Astrocyte (in vitro differentiated cells and primary cell): ENCODE measurements around the gene HECTD4. TPM values are rescaled to one million over a fixed set of nuclear protein-coding genes. Genes with fewer than 3 reads are reported as not detected.

Experiments
- DNase-seq: peaks from one replicate; pipeline ENCODE4 v3.0.0-alpha.2; 2010; ENCODE audit warnings: low read depth
- FAIRE-seq: peaks from 2 replicates; lab custom pipeline; 2011; peaks lifted over from hg19 to GRCh38; lab: Jason Lieb, UNC
- H2AFZ ChIP-seq: 2 replicates; pipeline ENCODE4 v1.6.0; 2012; ENCODE audit warnings: low read depth, low read length, inconsistent platforms
- H3K27ac ChIP-seq: 2 replicates; pipeline ENCODE4 v1.5.1; 2011; ENCODE audit warnings: low read depth, low read length, inconsistent platforms
- H3K27me3 ChIP-seq: 2 replicates; pipeline ENCODE4 v1.6.0; 2011; ENCODE audit warnings: low read length, inconsistent platforms; ENCODE audit not compliant: insufficient read depth
- H3K36me3 ChIP-seq: 2 replicates; pipeline ENCODE4 v1.5.1; 2011; ENCODE audit warnings: low read length, inconsistent platforms; ENCODE audit not compliant: insufficient read depth
- H3K4me1 ChIP-seq: 2 replicates; pipeline ENCODE4 v1.5.1; 2011; ENCODE audit warnings: low read length, inconsistent platforms; ENCODE audit not compliant: insufficient read depth
- H3K4me2 ChIP-seq: 2 replicates; pipeline ENCODE4 v1.6.0; 2012; ENCODE audit warnings: low read length, inconsistent platforms
- H3K4me3 ChIP-seq: 2 replicates; pipeline ENCODE4 v1.5.1; 2011; ENCODE audit warnings: low read depth, mild to moderate bottlenecking, low read length, inconsistent platforms; ENCODE audit not compliant: insufficient read depth
- H3K79me2 ChIP-seq: 2 replicates; pipeline ENCODE4 v1.6.0; 2012; ENCODE audit warnings: mild to moderate bottlenecking, low read length, inconsistent platforms; ENCODE audit not compliant: insufficient read depth
- H3K9ac ChIP-seq: 2 replicates; pipeline ENCODE4 v1.6.0; 2012; ENCODE audit warnings: mild to moderate bottlenecking, low read length, inconsistent platforms
- H3K9me3 ChIP-seq: 2 replicates; pipeline ENCODE4 v1.5.1; 2012; ENCODE audit warnings: low read depth, mild to moderate bottlenecking, low read length, inconsistent platforms; ENCODE audit not compliant: insufficient read depth
- H4K20me1 ChIP-seq: 2 replicates; pipeline ENCODE4 v1.6.0; 2012; ENCODE audit warnings: low read length, inconsistent platforms; ENCODE audit not compliant: insufficient read depth
- H3K27ac Mint-ChIP-seq: one replicate; pipeline ENCODE4 v1.8.0; 2021; ENCODE audit warnings: mild to moderate bottlenecking, mixed read lengths; ENCODE audit not compliant: unreplicated experiment
- H3K27me3 Mint-ChIP-seq: one replicate; pipeline ENCODE4 v1.8.0; 2021; ENCODE audit warnings: low read depth, mixed read lengths; ENCODE audit not compliant: unreplicated experiment
- H3K36me3 Mint-ChIP-seq: one replicate; pipeline ENCODE4 v1.8.0; 2021; ENCODE audit warnings: low read depth, mixed read lengths; ENCODE audit not compliant: unreplicated experiment
- H3K4me1 Mint-ChIP-seq: one replicate; pipeline ENCODE4 v1.8.0; 2021; ENCODE audit warnings: low read depth, mixed read lengths; ENCODE audit not compliant: unreplicated experiment
- H3K4me3 Mint-ChIP-seq: one replicate; pipeline ENCODE4 v1.8.0; 2021; ENCODE audit warnings: mild to moderate bottlenecking, moderate library complexity, mixed read lengths; ENCODE audit not compliant: unreplicated experiment
- H3K9me3 Mint-ChIP-seq: one replicate; pipeline ENCODE4 v1.8.0; 2021; ENCODE audit warnings: mild to moderate bottlenecking, mixed read lengths; ENCODE audit not compliant: unreplicated experiment
- CTCF ChIP-seq: IDR thresholded peaks from 2 replicates; pipeline ENCODE4 v1.5.1; 2011; ENCODE audit warnings: low read depth, mild to moderate bottlenecking, inconsistent platforms, low read length, moderate library complexity; ENCODE audit not compliant: insufficient read depth
- EZH2 ChIP-seq: IDR thresholded peaks from 2 replicates; pipeline ENCODE4 v1.6.1; 2012; ENCODE audit warnings: mild to moderate bottlenecking, low read length, inconsistent platforms; ENCODE audit not compliant: insufficient read depth
- total RNA-seq: library from RNA; stranded (reverse); gene quantifications from 2 replicates; pipeline ENCODE4 v1.2.1, GENCODE V29; 2021

The HECTD4 gene
- total RNA-seq, 1 donor from 2014 or later: 38.9 TPM

DNA sequence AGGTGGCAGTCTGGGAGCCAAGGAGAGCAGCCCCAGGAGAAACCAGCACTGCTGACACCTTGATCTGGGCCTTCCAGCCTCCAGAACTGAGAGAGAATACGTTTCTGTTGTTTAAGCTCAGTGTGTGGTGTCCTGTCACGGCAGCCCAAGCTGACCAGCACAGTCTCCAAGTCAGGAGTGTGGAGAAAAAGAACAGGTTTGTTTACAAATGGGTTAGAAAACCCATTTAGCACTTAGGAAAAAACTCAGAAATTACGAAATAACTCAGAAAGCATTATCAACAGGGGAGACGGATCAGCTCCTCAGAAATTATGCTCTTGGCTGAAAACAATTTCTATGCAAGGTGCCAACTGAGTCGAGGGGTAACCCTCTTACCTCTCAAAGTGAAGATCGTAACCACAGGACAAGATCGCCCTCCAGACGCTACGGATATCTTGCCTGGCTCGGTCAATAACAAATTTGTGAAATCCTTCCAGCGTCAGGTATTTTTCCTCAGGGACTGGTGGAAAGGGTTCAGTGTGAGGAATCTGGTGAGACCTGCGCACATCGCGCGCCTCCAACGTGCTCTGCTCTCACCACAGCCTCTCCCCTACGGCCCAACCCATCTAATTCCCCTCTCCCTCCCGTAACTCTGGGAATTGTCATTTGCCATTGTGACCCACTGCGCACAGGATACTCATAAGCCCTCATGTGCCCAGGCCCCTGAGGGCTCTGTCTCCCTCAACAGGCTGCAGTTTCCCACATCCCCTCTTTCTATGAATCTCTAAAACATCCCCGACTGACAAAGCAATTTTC lies 206.7 kb downstream of the HECTD4 start:
- TF ChIP-seq EZH2 (no peak), CTCF (no peak)
- H3K9ac ChIP-seq: no peak overlapping the region
- FAIRE-seq (no peak), DNase-seq (no peak)
- no peak overlapping the region for H2AFZ ChIP-seq
- H3K27me3 ChIP-seq: no peaks in the 10 kb centered on the region
- Mint-ChIP-seq H3K27me3 (no peaks in the 10 kb centered on the region), H3K4me1 (peaks cover 3% of the 10 kb centered on the region), H3K4me3 (no peak overlapping the region), H3K36me3 (peaks cover 31% of the 10 kb centered on the region), H3K9me3 (no peaks in the 10 kb centered on the region), H3K27ac (peak overlapping the region; percentile 55)
- no peaks in the 10 kb centered on the region for H3K4me1 ChIP-seq
- H3K36me3 ChIP-seq: peaks cover 13% of the 10 kb centered on the region
- H3K4me2 ChIP-seq: no peak overlapping the region
- no peaks in the 10 kb centered on the region for H3K79me2 ChIP-seq
- H3K4me3 ChIP-seq: no peak overlapping the region
- no peaks in the 10 kb centered on the region for H4K20me1 ChIP-seq
- no peaks in the 10 kb centered on the region for H3K9me3 ChIP-seq
- H3K27ac ChIP-seq: no peak overlapping the region

GRCh38 chr12:112172556-112173324 lies 209.5 kb downstream of the HECTD4 start:
- peaks cover 3% of the 10 kb centered on the region for H3K4me1 Mint-ChIP-seq
- no peak overlapping the region for H3K27ac Mint-ChIP-seq
- Histone ChIP-seq H3K4me3 (no peak overlapping the region), H3K36me3 (peaks cover 13% of the 10 kb centered on the region), H3K4me1 (no peaks in the 10 kb centered on the region), H3K27ac (no peak overlapping the region), H3K79me2 (no peaks in the 10 kb centered on the region), H2AFZ (no peak overlapping the region), H4K20me1 (no peaks in the 10 kb centered on the region), H3K9me3 (no peaks in the 10 kb centered on the region), H3K4me2 (no peak overlapping the region), H3K27me3 (no peaks in the 10 kb centered on the region), H3K9ac (no peak overlapping the region)
- DNase-seq (no peak), FAIRE-seq (no peak)
- peaks cover 30% of the 10 kb centered on the region for H3K36me3 Mint-ChIP-seq
- H3K4me3 Mint-ChIP-seq: no peak overlapping the region
- no peak for TF ChIP-seq EZH2
- TF ChIP-seq CTCF: no peak
- H3K9me3 Mint-ChIP-seq: no peaks in the 10 kb centered on the region
- H3K27me3 Mint-ChIP-seq: no peaks in the 10 kb centered on the region
